Measurements from ENCODE around the gene PXMP4.

The PXMP4 gene

DNA sequence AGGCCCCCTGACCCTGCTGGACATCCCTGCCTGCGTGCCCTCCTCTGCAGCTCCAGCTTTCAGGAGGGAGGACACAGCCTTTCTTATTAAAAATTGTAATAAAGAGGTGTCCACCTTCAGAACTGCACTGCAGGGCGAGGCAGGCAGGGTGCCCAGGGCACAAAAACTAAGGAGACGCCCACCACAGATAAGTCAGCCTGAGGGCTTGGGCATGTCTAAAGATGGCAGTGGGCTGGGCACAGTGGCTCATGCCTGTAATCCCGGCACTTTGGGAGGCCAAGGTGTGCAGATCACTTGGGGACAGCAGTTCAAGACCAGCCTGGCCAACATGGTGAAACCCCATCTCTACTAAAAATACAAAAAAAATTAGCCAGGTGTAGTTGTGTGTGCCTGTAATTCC is 64.9 kb downstream of the PXMP4 start:
- H3K27me3 ChIP-seq (ENCODE audit: low read depth, low read length) = no peaks in the 10 kb centered on the region
- H3K4me3 ChIP-seq (ENCODE audit: low read length) = no peak overlapping the region
- no peak overlapping the region for H3K9ac ChIP-seq (ENCODE audit: low read length)
- no peak overlapping the region for H2AFZ ChIP-seq (ENCODE audit: low read depth, low read length)
- peaks cover 31% of the 10 kb centered on the region for H3K4me1 ChIP-seq (ENCODE audit: low read length)
- no peak overlapping the region for H3K4me2 ChIP-seq (ENCODE audit: low read length)
- no peak for TF ChIP-seq EZH2phosphoT487 (IDR thresholded peaks at IDR 0.05; ENCODE audit: low read depth)
- TF ChIP-seq, protein P1, sequence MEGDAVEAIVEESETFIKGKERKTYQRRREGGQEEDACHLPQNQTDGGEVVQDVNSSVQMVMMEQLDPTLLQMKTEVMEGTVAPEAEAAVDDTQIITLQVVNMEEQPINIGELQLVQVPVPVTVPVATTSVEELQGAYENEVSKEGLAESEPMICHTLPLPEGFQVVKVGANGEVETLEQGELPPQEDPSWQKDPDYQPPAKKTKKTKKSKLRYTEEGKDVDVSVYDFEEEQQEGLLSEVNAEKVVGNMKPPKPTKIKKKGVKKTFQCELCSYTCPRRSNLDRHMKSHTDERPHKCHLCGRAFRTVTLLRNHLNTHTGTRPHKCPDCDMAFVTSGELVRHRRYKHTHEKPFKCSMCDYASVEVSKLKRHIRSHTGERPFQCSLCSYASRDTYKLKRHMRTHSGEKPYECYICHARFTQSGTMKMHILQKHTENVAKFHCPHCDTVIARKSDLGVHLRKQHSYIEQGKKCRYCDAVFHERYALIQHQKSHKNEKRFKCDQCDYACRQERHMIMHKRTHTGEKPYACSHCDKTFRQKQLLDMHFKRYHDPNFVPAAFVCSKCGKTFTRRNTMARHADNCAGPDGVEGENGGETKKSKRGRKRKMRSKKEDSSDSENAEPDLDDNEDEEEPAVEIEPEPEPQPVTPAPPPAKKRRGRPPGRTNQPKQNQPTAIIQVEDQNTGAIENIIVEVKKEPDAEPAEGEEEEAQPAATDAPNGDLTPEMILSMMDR (IDR thresholded peaks at IDR 0.05; ENCODE audit: low read depth, low read length) = no peak
- no peak overlapping the region for H3K27ac ChIP-seq (ENCODE audit: low read length)
- H3K36me3 ChIP-seq (replicated peaks; ENCODE audit: low read depth, low read length) = no peaks in the 10 kb centered on the region
- no peaks in the 10 kb centered on the region for H3K79me2 ChIP-seq (ENCODE audit: low read length)
- no peaks in the 10 kb centered on the region for H4K20me1 ChIP-seq (ENCODE audit: insufficient read depth, low read length)
- no peaks in the 10 kb centered on the region for H3K9me3 ChIP-seq (ENCODE audit: insufficient read depth, low read length)

DNA sequence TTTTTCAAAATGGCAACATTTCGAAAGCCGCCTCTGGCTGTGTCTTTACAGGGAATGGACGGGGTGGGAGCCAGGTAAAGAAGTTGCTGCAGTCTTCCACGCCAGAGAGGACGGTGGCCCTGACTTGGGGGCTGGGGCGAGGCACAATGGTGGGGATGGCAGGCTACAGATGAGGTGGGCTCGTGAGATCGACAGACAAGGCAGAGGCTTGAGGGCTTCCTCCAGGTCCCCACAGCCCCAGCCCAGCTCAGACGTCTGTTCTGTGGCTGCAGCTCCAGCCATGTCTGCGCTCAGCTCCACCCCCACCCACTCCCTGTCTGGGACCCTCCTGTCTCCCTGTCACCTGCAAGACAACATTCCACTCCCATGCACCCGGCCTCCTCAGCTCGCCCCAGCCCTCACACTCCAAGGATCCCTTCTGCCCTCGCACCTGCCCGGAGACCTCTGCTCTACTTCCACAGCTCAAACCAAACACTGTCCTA is 65.4 kb downstream of the PXMP4 start:
- H3K79me2 ChIP-seq (ENCODE audit: low read length) = no peaks in the 10 kb centered on the region
- no peak overlapping the region for H3K9ac ChIP-seq (ENCODE audit: low read length)
- no peak for TF ChIP-seq EZH2phosphoT487 (IDR thresholded peaks at IDR 0.05; ENCODE audit: low read depth)
- TF ChIP-seq, protein P1 (IDR thresholded peaks at IDR 0.05; ENCODE audit: low read depth, low read length) = no peak
- H3K36me3 ChIP-seq (replicated peaks; ENCODE audit: low read depth, low read length) = no peaks in the 10 kb centered on the region
- no peak overlapping the region for H3K4me3 ChIP-seq (ENCODE audit: low read length)
- H3K27me3 ChIP-seq (ENCODE audit: low read depth, low read length) = no peaks in the 10 kb centered on the region
- H3K27ac ChIP-seq (ENCODE audit: low read length) = no peak overlapping the region
- H2AFZ ChIP-seq (ENCODE audit: low read depth, low read length) = no peak overlapping the region
- no peak overlapping the region for H3K4me2 ChIP-seq (ENCODE audit: low read length)
- H3K9me3 ChIP-seq (ENCODE audit: insufficient read depth, low read length) = no peaks in the 10 kb centered on the region
- peaks cover 31% of the 10 kb centered on the region for H3K4me1 ChIP-seq (ENCODE audit: low read length)
- H4K20me1 ChIP-seq (ENCODE audit: insufficient read depth, low read length) = no peaks in the 10 kb centered on the region

DNA sequence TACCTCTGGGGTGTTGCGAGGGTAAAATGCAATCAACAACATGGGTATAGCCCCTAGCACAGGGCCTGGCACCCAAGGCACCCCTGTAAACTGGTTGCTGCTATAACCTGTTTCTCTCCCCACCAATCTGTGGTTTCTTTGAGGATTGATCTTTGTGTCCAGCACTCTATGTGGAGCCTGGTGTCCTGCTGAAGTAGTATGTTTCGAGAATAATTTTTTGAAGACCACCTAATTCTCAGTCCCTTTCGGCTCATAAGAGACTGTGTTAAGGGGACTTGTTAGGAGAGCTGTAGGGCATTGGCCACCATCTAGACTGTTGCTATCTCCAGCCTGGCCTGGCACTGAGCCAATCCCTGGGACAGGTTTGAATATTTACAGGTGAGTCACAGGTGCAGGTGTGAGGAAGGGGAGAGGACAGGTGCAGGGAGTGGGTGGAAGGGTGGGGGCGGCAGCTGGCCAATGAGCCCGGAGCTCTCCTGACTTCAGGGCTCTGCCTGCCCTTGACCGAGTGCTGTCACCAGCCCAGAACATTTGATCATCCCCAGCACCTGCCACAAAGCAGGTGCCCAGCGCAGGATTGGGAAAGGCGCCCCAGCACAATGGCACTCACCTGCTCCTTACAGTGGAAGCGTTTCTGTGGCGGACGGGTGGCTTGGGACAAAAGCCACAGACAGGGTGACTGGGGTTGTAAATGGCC is 66.1 kb downstream of the PXMP4 start:
- H3K9me3 ChIP-seq (ENCODE audit: insufficient read depth, low read length) = no peaks in the 10 kb centered on the region
- H3K4me2 ChIP-seq (ENCODE audit: low read length) = no peak overlapping the region
- no peaks in the 10 kb centered on the region for H4K20me1 ChIP-seq (ENCODE audit: insufficient read depth, low read length)
- H3K79me2 ChIP-seq (ENCODE audit: low read length) = no peaks in the 10 kb centered on the region
- no peaks in the 10 kb centered on the region for H3K36me3 ChIP-seq (replicated peaks; ENCODE audit: low read depth, low read length)
- no peak overlapping the region for H3K9ac ChIP-seq (ENCODE audit: low read length)
- H2AFZ ChIP-seq (ENCODE audit: low read depth, low read length) = no peak overlapping the region
- TF ChIP-seq EZH2phosphoT487 (IDR thresholded peaks at IDR 0.05; ENCODE audit: low read depth) = no peak
- TF ChIP-seq, protein P1 (IDR thresholded peaks at IDR 0.05; ENCODE audit: low read depth, low read length) = no peak
- no peaks in the 10 kb centered on the region for H3K27me3 ChIP-seq (ENCODE audit: low read depth, low read length)
- peaks cover 31% of the 10 kb centered on the region for H3K4me1 ChIP-seq (ENCODE audit: low read length)
- no peak overlapping the region for H3K4me3 ChIP-seq (ENCODE audit: low read length)
- H3K27ac ChIP-seq (ENCODE audit: low read length) = no peak overlapping the region

DNA sequence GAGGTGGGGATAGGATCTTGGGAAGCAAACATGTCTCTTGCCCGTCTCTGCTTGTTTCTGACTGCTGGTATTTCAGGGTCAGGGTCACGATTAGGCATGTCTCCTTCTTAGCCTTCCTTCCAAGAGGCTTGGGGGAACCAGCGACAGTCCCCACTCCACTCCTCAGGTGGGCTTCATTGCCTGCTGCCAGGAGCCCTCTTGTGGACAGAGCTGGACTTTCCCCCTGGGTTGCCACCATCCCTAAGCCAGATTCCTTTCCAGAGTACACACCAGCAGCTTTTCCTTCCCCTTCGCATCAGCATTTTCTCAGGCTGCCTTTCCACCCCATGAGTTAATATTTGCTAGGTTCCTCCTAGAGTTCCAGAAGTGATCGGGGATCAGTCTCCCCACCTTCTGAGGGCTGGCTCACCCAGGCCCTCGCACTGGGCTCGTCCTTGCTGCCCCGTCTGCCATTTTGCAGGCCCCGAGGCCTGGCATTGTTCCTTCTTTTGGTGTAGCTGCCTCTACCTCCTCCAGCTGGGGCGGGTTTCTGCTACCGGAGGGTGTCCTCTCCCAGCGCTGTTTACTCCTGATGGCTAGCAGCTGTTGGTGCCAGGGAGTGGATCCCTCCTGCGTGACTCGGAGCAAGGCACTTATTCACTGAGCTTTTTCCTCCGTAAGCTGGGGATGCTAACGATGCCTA is 66.8 kb downstream of the PXMP4 start:
- Histone ChIP-seq H3K4me2 (ENCODE audit: low read length) (peak overlapping the region; percentile 68), H3K27ac (ENCODE audit: low read length) (peak overlapping the region; percentile 34), H3K9me3 (ENCODE audit: insufficient read depth, low read length) (no peaks in the 10 kb centered on the region), H3K9ac (ENCODE audit: low read length) (peak overlapping the region; percentile 41; the same call in 1 of the 2 replicates), H3K4me3 (ENCODE audit: low read length) (peak overlapping the region; percentile 50), H3K36me3 (replicated peaks; ENCODE audit: low read depth, low read length) (no peaks in the 10 kb centered on the region), H3K4me1 (ENCODE audit: low read length) (peaks cover 31% of the 10 kb centered on the region), H3K79me2 (ENCODE audit: low read length) (no peaks in the 10 kb centered on the region), H2AFZ (ENCODE audit: low read depth, low read length) (no peak overlapping the region), H4K20me1 (ENCODE audit: insufficient read depth, low read length) (no peaks in the 10 kb centered on the region), H3K27me3 (ENCODE audit: low read depth, low read length) (no peaks in the 10 kb centered on the region)
- TF ChIP-seq EZH2phosphoT487 (IDR thresholded peaks at IDR 0.05; ENCODE audit: low read depth) = no peak
- TF ChIP-seq, protein P1 (IDR thresholded peaks at IDR 0.05; ENCODE audit: low read depth, low read length) = peak; percentile 97

Measured in OCI-LY3 (cell line).